GM04504 (cell line): Measurements from ENCODE around the gene TLK1.

Source experiments
- DNase-seq: peaks from one replicate; pipeline ENCODE4 v3.0.0-alpha.2; 2012; ENCODE audit warnings: low read depth

Gene TLK1

GRCh38 chr2:171160119-171160955 lies at the start of gene TLK1:
TSS of gene TLK1 (minus strand) at chr2:171160893. CDS start at chr2:171160428, 465 bp downstream.
- DNase-seq, result peak; percentile 26

- DNase-seq, result no peak
Observed at GRCh38 chr2:171210216-171210863, 49.6 kb upstream of the TLK1 start.

- DNase-seq, result no peak
Observed at GRCh38 chr2:171208657-171209056, 48.0 kb upstream of the TLK1 start.

- no peak for DNase-seq
Observed at GRCh38 chr2:171206422-171207115, 45.9 kb upstream of the TLK1 start.

GRCh38 chr2:171205551-171205950 lies 44.9 kb upstream of the TLK1 start:
- DNase-seq, result no peak

GRCh38 chr2:171201767-171202166 lies 41.1 kb upstream of the TLK1 start:
- DNase-seq, result no peak

GRCh38 chr2:171201271-171201670 lies 40.6 kb upstream of the TLK1 start:
- no peak for DNase-seq

- no peak for DNase-seq
Observed at GRCh38 chr2:171200469-171200868, 39.8 kb upstream of the TLK1 start.

GRCh38 chr2:171191021-171191420 lies 30.3 kb upstream of the TLK1 start:
- no peak for DNase-seq

- DNase-seq, result no peak
Observed at GRCh38 chr2:171187819-171188218, 27.1 kb upstream of the TLK1 start.

- DNase-seq, result no peak
Observed at GRCh38 chr2:171187177-171187576, 26.5 kb upstream of the TLK1 start.

GRCh38 chr2:171185941-171186340 lies 25.2 kb upstream of the TLK1 start:
- DNase-seq, result peak; percentile 59

- no peak for DNase-seq
Observed at GRCh38 chr2:171185165-171185818, 24.6 kb upstream of the TLK1 start.

- no peak for DNase-seq
Observed at GRCh38 chr2:171181064-171182049, 20.7 kb upstream of the TLK1 start.

GRCh38 chr2:171180229-171180930 lies 19.7 kb upstream of the TLK1 start:
- no peak for DNase-seq

GRCh38 chr2:171178993-171179392 lies 18.3 kb upstream of the TLK1 start:
- no peak for DNase-seq

GRCh38 chr2:171176516-171176915 lies 15.8 kb upstream of the TLK1 start:
- DNase-seq, result no peak

GRCh38 chr2:171174075-171174474 lies 13.4 kb upstream of the TLK1 start:
- no peak for DNase-seq

- DNase-seq, result no peak
Observed at GRCh38 chr2:171173087-171173486, 12.4 kb upstream of the TLK1 start.

GRCh38 chr2:171171808-171172207 lies 11.1 kb upstream of the TLK1 start:
- DNase-seq, result no peak

GRCh38 chr2:171169839-171170238 lies 9.1 kb upstream of the TLK1 start:
- no peak for DNase-seq
